ENCODE data around the gene IGHMBP2.
A peak's percentile ranks its signal among the peaks of the same experiment; 100 is the strongest.

Gene IGHMBP2

DNA sequence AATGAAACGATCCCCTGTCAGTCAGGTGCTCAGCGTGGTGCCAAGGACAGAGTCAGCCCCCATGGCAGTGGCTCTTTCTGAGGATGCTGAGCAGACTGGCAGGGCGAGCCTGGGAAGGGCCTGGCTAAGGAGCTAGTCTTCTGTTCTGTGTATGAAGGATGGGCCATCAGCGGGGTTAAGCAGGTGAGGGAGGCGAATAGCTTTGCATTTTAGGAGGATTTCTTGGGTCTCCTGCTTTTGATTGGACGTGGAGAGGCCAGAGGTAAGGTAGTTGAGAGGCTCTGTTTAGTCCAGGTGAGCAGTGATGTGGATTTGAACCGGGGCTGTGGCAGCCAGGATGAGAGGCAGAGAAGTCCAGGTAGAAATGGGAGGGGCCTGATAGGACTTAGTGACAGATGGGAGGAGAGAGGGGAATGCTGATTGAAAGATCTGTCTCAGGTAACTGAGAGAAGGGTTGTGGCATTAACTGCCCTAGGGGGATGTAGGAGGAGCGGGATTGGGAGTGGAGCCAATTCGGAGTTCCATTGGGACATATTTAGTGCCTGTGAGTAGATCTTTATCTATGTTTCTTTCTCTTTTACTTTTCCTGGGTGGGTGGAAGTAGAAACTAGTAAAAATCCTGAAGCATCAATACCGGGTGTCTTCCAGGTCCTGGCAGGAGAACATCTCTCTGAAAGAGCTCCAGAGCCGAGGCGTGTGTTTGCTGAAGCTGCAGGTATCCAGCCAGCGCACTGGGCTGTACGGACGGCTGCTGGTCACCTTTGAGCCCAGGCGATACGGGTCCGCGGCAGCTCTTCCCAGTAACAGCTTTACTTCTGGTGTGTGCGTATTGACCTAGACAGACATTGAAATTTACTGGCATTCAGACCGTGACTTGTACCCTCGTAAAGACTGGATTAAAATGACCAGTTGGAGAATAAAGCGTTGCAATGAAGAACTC is 2.0 kb downstream of the IGHMBP2 start:
- peak overlapping the region; percentile 94 for H3K27ac ChIP-seq
- TF ChIP-seq, protein P1, sequence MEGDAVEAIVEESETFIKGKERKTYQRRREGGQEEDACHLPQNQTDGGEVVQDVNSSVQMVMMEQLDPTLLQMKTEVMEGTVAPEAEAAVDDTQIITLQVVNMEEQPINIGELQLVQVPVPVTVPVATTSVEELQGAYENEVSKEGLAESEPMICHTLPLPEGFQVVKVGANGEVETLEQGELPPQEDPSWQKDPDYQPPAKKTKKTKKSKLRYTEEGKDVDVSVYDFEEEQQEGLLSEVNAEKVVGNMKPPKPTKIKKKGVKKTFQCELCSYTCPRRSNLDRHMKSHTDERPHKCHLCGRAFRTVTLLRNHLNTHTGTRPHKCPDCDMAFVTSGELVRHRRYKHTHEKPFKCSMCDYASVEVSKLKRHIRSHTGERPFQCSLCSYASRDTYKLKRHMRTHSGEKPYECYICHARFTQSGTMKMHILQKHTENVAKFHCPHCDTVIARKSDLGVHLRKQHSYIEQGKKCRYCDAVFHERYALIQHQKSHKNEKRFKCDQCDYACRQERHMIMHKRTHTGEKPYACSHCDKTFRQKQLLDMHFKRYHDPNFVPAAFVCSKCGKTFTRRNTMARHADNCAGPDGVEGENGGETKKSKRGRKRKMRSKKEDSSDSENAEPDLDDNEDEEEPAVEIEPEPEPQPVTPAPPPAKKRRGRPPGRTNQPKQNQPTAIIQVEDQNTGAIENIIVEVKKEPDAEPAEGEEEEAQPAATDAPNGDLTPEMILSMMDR (conservative IDR thresholded peaks at IDR 0.05), result no peak
- TF ChIP-seq ZFX (IDR thresholded peaks at IDR 0.05), result no peak

DNA sequence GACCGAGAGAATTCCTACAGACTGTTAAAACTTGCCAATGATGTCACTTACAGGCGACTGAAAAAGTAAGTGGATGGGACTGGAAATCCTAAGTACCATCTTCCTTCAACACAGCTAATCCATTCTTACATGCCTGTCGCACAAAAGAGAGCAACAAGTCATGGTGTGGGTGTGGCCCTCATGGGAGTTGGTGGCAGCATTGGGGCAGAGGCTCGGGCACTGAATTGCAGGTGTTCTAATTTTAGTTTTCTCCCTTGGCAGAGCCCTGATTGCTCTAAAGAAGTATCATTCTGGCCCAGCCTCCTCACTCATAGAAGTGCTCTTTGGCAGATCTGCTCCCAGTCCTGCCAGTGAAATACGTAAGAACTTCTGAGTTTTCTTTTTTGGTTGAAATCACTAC is 4.6 kb downstream of the IGHMBP2 start:
- no peak for TF ChIP-seq ZFX (IDR thresholded peaks at IDR 0.05)
- TF ChIP-seq, protein P1 (conservative IDR thresholded peaks at IDR 0.05), result no peak
- no peak overlapping the region for H3K27ac ChIP-seq

DNA sequence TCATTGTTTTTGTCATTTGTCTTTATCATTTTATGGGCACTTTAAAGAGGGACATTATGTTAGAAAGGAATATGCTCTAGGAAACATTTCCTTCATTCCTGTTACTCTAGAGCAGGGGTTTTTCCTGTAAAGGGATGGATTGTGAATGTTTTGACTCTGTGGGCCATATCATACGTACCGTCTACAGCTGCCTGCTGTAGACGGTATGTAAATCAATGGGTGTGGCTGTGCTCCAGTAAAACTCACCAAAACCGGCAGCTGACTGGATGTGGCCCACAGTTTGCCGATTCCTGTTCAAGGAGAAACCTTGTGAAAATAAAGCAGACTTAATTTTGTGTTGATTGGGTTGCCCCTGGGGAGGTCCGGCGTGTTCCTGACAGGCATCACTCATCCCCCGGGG is 7.3 kb downstream of the IGHMBP2 start:
- no peak overlapping the region for H3K27ac ChIP-seq
- TF ChIP-seq, protein P1 (conservative IDR thresholded peaks at IDR 0.05), result no peak
- TF ChIP-seq ZFX (IDR thresholded peaks at IDR 0.05), result no peak

DNA sequence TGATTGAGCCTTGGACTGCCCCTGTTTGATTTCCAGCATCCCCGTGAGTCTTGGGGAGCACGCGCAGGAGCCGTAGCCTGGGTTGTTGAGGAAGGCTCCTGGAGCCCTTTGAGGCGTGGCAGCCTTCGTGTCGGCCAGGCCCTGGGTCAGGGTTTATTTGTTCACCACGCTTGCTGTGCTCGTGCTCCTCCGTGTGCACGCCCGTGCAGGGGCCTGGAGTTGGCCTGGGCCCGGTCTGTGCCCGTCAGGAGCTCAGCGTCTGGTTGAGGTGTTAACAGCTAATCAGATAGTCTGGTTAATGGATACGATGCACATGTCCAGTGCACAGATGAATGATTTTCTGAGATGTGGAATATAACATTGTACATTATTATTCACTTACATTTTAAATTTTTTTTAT is 8.0 kb downstream of the IGHMBP2 start:
- TF ChIP-seq, protein P1 (conservative IDR thresholded peaks at IDR 0.05), result no peak
- no peak for TF ChIP-seq ZFX (IDR thresholded peaks at IDR 0.05)

DNA sequence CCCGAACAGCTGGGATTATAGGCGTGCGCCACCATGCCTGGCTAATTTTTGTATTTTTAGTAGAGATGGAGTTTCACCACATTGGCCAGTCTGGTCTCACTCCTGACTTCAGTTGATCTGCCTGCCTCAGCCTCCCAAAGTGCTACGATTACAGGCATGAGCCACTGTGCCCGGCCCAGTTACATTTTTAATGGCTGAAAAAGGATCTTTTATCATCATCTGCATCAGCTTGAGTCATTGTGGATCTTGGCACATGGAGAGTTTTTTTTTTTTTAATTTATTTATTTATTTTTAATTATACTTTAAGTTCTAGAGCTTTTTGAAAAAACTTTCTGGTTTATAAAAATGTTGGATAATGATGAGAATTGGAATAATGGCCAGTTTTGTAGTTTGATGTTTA is 8.6 kb downstream of the IGHMBP2 start:
- TF ChIP-seq ZFX (IDR thresholded peaks at IDR 0.05), result no peak
- TF ChIP-seq, protein P1 (conservative IDR thresholded peaks at IDR 0.05), result no peak
- H3K27ac ChIP-seq, result no peak overlapping the region

More for the DNA sequence above, 8.0 kb downstream of the IGHMBP2 start:
- no peak overlapping the region for H3K27ac ChIP-seq

DNA sequence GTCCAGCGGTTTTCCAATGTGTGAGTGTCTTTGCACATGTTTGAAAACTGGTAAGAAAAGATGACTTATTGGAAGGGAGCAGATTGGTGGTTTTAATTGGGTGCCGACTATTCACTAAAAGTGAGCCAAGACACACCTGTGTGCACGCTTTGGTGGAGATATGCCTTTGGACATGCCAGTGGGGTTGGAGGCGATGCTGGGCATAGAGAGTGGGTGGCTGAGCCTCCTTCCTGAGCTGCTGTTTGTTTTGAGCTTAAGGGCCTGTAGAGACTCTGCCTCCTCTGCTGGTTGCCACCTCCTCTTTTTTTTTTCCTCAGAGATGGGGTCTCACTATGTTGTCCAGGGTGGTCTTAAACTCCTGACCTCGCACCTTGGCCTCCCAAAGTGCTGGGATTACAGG is 9.5 kb downstream of the IGHMBP2 start:
- TF ChIP-seq ZFX (IDR thresholded peaks at IDR 0.05), result no peak
- TF ChIP-seq, protein P1 (conservative IDR thresholded peaks at IDR 0.05), result no peak
- H3K27ac ChIP-seq, result no peak overlapping the region

DNA sequence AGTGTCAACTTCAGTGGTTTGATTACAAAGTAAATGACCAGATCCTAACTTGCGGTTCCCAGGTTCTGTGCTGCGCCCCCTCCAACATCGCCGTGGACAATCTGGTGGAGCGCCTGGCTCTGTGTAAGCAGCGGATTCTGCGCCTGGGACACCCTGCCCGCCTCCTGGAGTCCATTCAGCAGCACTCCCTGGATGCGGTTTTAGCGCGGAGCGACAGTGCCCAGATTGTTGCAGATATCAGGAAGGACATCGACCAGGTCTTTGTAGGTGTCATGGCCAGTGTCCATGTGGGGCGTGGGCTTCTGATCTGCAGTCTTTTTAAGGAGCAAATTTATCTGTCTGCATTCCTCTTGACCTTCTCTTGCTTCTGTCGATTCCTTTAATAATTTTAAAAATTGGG is 11.1 kb downstream of the IGHMBP2 start:
- TF ChIP-seq ZFX (IDR thresholded peaks at IDR 0.05), result no peak
- TF ChIP-seq, protein P1 (conservative IDR thresholded peaks at IDR 0.05), result no peak
- no peak overlapping the region for H3K27ac ChIP-seq

All from C4-2B (cell line).